Epithelial cell of esophagus (primary cell): Measurements from ENCODE around the gene GPX2.

Experiments
- DNase-seq: peaks from one replicate; pipeline ENCODE4 v3.0.0; 2010; ENCODE audit warnings: low read depth
- H3K4me3 ChIP-seq: 2 replicates; pipeline ENCODE4 v1.5.1; 2011; ENCODE audit warnings: mild to moderate bottlenecking, low read length, control low read depth
- TF ChIP-seq, protein P1 (sequence below): IDR thresholded peaks from 2 replicates; pipeline ENCODE4 v1.5.1; 2011; ENCODE audit warnings: low read depth, mild to moderate bottlenecking, low read length, control low read depth, inconsistent platforms; ENCODE audit not compliant: insufficient read depth; ENCODE audit errors: missing control alignments

Gene GPX2

DNA sequence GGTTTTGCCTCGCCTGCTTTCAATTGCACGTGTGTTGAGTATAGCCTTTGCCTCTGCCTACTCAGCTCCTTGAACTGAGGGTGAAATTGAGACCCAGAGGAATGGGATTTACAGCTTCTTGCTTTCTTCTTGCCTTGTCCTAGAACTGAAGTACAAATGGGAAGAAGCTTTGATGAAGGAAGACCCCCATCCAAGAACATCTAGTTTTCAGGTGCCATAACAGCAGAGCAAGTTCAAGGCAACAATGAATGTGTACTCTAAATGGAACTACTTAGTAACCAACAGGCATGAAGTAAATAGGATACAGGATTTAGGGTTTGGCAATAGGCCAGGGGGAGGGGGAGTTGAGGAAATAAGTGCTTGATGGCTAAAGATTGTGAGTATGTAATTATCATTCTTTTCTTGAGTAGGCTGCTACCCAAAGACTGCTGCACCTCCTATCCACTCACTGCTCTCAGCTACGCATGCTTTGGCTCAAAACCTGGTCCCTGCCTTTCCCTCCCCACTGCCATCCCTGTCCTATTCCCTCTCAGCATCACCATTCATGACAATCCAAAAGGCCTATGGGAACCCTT, 2.1 kb downstream of the GPX2 start:
- DNase-seq, result no peak
- TF ChIP-seq, protein P1, sequence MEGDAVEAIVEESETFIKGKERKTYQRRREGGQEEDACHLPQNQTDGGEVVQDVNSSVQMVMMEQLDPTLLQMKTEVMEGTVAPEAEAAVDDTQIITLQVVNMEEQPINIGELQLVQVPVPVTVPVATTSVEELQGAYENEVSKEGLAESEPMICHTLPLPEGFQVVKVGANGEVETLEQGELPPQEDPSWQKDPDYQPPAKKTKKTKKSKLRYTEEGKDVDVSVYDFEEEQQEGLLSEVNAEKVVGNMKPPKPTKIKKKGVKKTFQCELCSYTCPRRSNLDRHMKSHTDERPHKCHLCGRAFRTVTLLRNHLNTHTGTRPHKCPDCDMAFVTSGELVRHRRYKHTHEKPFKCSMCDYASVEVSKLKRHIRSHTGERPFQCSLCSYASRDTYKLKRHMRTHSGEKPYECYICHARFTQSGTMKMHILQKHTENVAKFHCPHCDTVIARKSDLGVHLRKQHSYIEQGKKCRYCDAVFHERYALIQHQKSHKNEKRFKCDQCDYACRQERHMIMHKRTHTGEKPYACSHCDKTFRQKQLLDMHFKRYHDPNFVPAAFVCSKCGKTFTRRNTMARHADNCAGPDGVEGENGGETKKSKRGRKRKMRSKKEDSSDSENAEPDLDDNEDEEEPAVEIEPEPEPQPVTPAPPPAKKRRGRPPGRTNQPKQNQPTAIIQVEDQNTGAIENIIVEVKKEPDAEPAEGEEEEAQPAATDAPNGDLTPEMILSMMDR, result no peak
- no peak overlapping the region for H3K4me3 ChIP-seq

DNA sequence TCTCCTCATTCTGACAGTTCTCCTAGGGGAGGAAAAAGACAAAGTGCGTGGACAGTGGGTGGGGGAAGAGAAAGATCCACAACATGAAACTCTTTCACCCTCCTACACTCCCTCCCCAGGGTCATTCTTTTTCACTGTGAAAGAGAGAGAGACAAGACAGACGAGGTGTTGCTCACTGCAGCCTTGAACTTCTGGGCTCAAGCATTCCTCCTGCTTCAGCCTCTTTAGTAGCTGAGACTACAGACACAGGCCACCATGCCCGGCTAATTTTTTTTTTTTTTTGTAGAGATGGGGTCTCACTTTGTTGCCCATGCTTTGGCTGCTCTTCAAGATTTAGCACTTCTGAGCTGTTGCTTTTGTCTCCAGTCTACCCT, 2.7 kb downstream of the GPX2 start:
- DNase-seq, result no peak
- H3K4me3 ChIP-seq, result no peak overlapping the region
- TF ChIP-seq, protein P1, result no peak

DNA sequence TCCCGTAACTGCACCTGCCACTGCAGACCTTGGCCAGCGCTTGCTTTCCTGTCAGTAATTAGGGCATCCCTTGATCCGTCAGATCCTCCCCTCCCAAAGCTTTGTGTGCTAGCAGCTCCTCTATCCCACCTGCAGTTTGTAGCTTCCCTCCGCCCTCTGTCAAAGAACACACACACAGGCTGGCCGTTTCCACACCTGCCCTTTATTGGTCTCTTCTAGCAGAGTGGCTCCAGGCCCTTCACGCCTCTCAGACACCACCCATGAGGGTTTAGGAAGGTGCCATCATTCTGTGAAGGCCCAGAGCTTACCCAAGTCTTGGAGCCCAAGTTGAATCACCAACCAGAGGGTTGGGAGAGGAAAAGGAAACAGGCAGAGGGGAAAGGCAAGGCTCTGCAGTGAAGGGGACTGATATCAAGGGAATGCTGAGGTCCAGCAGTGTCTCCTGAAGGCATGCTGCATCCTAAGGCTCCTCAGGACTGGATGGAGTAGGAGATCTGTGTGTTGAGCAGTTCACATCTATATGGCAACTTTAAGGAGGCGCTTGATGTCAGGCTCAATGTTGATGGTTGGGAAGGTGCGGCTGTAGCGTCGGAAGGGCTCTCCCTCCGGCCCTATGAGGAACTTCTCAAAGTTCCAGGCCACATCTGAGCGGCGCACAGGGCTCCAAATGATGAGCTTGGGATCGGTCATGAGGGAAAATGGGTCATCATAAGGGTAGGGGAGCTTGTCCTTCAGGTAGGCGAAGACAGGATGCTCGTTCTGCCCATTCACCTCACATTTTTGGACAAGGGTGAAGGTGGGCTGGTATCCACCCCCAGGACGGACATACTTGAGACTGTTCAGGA, 3.4 kb downstream of the GPX2 start:
- no peak for DNase-seq
- TF ChIP-seq, protein P1, result no peak
- H3K4me3 ChIP-seq, result no peak overlapping the region

DNA sequence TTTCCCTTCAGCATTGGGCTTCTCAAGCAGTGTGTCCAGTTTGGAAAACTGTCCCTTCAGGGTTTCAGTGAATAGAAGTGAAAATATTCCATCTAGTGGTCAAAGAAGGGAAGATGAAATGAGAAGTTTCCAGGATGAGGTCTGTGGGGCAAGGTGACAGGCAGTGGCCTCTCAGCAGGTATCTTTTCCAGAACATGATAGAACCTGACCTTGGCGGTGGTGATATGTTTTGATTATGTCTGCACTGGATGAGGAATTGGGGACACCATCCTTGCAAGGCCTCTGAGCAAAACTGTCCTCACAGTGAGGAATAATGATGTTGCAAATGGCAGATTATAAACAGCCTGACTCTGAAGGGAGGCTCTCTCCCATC, 4.7 kb downstream of the GPX2 start:
- no peak overlapping the region for H3K4me3 ChIP-seq
- no peak for DNase-seq
- TF ChIP-seq, protein P1, result no peak

DNA sequence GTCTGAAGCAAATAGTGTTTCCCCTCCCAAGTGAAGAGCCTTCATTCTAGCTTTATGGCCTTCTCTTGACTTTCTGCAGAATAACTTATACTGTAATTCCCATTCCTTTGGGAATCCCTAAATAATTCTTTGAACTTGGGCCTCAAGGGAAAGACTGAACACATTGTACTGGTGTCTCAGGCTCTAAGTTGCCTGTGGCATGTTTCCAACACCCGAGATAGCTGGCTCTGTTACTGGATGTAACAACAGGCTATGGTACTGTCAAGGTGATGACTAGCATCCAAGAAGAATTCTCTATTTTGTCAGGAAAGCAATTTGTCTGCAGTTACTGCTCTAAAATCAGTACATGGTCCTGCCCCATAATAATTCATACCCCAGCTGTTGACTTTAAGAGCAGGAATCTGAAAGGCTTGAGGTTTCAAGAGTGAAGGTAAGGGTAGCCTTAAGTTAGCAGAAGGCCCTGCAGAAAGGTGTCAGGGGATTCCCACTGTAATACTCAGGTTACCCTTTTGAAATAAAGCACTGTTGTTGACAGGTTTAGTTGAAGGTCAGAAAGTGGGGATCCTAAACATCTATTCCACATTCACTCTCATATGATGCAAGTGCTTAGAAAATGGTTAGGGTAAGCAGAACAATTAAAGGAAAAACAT, 5.2 kb downstream of the GPX2 start:
- TF ChIP-seq, protein P1, result no peak
- H3K4me3 ChIP-seq, result no peak overlapping the region
- no peak for DNase-seq

DNA sequence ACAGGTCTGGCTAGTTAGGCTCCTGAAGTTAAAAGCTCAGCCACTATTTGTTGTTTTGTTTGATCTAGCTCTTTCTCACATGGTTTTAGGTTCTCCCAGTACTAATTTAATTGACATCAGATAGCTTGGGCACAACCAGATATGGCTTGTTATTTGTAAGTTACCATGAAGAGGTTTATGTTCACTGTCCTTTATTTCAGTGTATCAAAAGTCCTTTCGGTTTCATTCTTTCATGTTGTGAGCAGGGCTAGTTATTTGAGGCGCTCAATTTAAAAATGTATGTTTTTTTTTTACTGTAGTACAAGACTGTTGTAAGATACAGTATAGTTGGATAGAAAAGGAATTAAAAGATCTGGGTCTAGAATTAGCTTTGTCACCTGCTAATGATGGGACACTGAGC, 7.0 kb downstream of the GPX2 start:
- TF ChIP-seq, protein P1, result no peak
- H3K4me3 ChIP-seq, result no peak overlapping the region

More for the DNA sequence above, 7.0 kb downstream of the GPX2 start:
- DNase-seq, result no peak
